ENCODE results near the gene IKZF2. TPM values are rescaled to one million over a fixed set of nuclear protein-coding genes. Genes with fewer than 3 reads are reported as not detected.

The IKZF2 gene
- total RNA-seq, 1 donor from 2014 or later = 29.2 TPM

GRCh38 chr2:213016166-213016983, 135.0 kb downstream of the IKZF2 start:
- Histone ChIP-seq H3K4me3 (no peak overlapping the region), H3K9me3 (no peaks in the 10 kb centered on the region), H3K27me3 (no peaks in the 10 kb centered on the region), H3K27ac (no peak overlapping the region), H3K36me3 (peaks cover 0 to 2% of the 10 kb centered on the region in 2 donors), H3K4me1 (no peaks in the 10 kb centered on the region)
- intact Hi-C loops (cut with DNase I) = no loop called here
- no peak for DNase-seq (ENCODE audit: extremely low spot score in 2 of 2)
- no peak for TF ChIP-seq POLR2AphosphoS5 (IDR thresholded peaks at IDR 0.05; ENCODE audit: insufficient read depth in 1 of 2, low read depth in 1 of 2)
- TF ChIP-seq CTCF (IDR thresholded peaks at IDR 0.05) = no peak
- TF ChIP-seq POLR2A (IDR thresholded peaks at IDR 0.05) = no peak

- H3K9me3 ChIP-seq = no peaks in the 10 kb centered on the region
- no peaks in the 10 kb centered on the region for H3K4me1 ChIP-seq
- intact Hi-C loops (cut with DNase I) = no loop called here
- TF ChIP-seq POLR2A (IDR thresholded peaks at IDR 0.05) (no peak), CTCF (IDR thresholded peaks at IDR 0.05) (no peak), POLR2AphosphoS5 (IDR thresholded peaks at IDR 0.05; ENCODE audit: insufficient read depth in 1 of 2, low read depth in 1 of 2) (no peak)
- no peak overlapping the region for H3K27ac ChIP-seq
- H3K36me3 ChIP-seq = peaks cover 0 to 6% of the 10 kb centered on the region in 2 donors
- no peaks in the 10 kb centered on the region for H3K27me3 ChIP-seq
- no peak overlapping the region for H3K4me3 ChIP-seq
- no peak for DNase-seq (ENCODE audit: extremely low spot score in 2 of 2)
Measured at GRCh38 chr2:213015387-213016165, 135.8 kb downstream of the IKZF2 start.

- peaks cover 0 to 6% of the 10 kb centered on the region in 2 donors for H3K36me3 ChIP-seq
- no peak for DNase-seq (ENCODE audit: extremely low spot score in 2 of 2)
Measured at GRCh38 chr2:213013979-213014378, 137.4 kb downstream of the IKZF2 start.

GRCh38 chr2:213011505-213011904, 139.9 kb downstream of the IKZF2 start:
- no peak for TF ChIP-seq POLR2AphosphoS5 (IDR thresholded peaks at IDR 0.05; ENCODE audit: insufficient read depth in 1 of 2, low read depth in 1 of 2)
- TF ChIP-seq CTCF (IDR thresholded peaks at IDR 0.05) = no peak
- no peak for TF ChIP-seq POLR2A (IDR thresholded peaks at IDR 0.05)
- H3K4me3 ChIP-seq = no peak overlapping the region
- no peak for DNase-seq (ENCODE audit: extremely low spot score in 2 of 2)
- H3K27me3 ChIP-seq = no peaks in the 10 kb centered on the region
- intact Hi-C loops (cut with DNase I) = no loop called here
- no peaks in the 10 kb centered on the region for H3K4me1 ChIP-seq
- peaks cover 0 to 13% of the 10 kb centered on the region in 2 donors for H3K36me3 ChIP-seq
- H3K9me3 ChIP-seq = no peaks in the 10 kb centered on the region
- H3K27ac ChIP-seq = no peak overlapping the region

More at GRCh38 chr2:213013979-213014378, 137.4 kb downstream of the IKZF2 start:
- intact Hi-C loops (cut with DNase I) = no loop called here
- Histone ChIP-seq H3K27ac (no peak overlapping the region), H3K4me3 (no peak overlapping the region), H3K9me3 (no peaks in the 10 kb centered on the region), H3K4me1 (no peaks in the 10 kb centered on the region), H3K27me3 (no peaks in the 10 kb centered on the region)
- TF ChIP-seq POLR2AphosphoS5 (IDR thresholded peaks at IDR 0.05; ENCODE audit: insufficient read depth in 1 of 2, low read depth in 1 of 2) (no peak), CTCF (IDR thresholded peaks at IDR 0.05) (no peak), POLR2A (IDR thresholded peaks at IDR 0.05) (no peak)
